ENCODE data around the gene CARMIL1. TPM values are rescaled to one million over a fixed set of nuclear protein-coding genes. Genes with fewer than 3 reads are reported as not detected.

CARMIL1 gene
- total RNA-seq, 1 experiment from 2014 or later, result 23.6 TPM

DNA sequence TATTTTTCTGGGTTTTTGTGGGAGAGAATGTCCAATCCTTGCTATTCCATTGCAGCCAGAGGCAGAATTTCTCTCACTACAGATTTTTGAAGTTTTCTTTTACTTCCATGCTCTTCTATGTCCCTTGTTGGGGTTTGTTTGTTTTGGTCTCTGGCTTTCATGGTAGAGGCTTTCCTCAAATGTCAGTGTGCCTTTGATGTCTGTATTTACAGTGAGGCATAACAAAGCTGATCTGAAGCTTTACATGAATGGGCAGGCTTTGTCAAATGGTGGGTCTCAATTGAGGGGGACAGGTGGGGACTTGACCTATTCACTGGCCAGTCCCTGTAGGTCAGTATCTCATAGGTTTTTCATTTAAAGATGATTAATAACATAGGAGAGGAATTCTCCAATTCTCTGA lies 8.6 kb upstream of the CARMIL1 start:
- H4K5ac ChIP-seq (ENCODE audit: insufficient read length, low read depth, low read length), result no peak overlapping the region
- H4K8ac ChIP-seq (replicated peaks; ENCODE audit: insufficient read length, low read depth, low read length), result no peak overlapping the region
- no peaks in the 10 kb centered on the region for H3K36me3 Mint-ChIP-seq (ENCODE audit: insufficient read depth in 1 of 3, low read depth in 3 of 3)
- no peaks in the 10 kb centered on the region for H3K79me1 ChIP-seq (ENCODE audit: insufficient read depth, low read depth, low read length, poor library complexity, severe bottlenecking)
- no peak overlapping the region for H2BK15ac ChIP-seq (ENCODE audit: low read depth, low read length)
- H3K4me2 ChIP-seq (ENCODE audit: insufficient read depth, insufficient read length, low read length), result no peak overlapping the region
- no peaks in the 10 kb centered on the region for H3K23me2 ChIP-seq (ENCODE audit: insufficient read length, low read depth, low read length, poor library complexity, severe bottlenecking)
- no peaks in the 10 kb centered on the region for H3K27me3 Mint-ChIP-seq (ENCODE audit: low read depth)
- no peaks in the 10 kb centered on the region; the same call in 1 of the 2 replicates for H3K4me1 ChIP-seq (ENCODE audit: insufficient read depth, low read length)
- no peaks in the 10 kb centered on the region for H3K79me2 ChIP-seq (ENCODE audit: insufficient read depth, low read length)
- H3K4ac ChIP-seq (ENCODE audit: low read depth, low read length), result no peak overlapping the region
- H2BK5ac ChIP-seq (ENCODE audit: insufficient read length, low read length), result no peak overlapping the region
- no peak overlapping the region for H3K18ac ChIP-seq (ENCODE audit: insufficient read length, low read depth, low read length)
- no peaks in the 10 kb centered on the region for H4K20me1 ChIP-seq (ENCODE audit: control insufficient read depth, insufficient read depth, insufficient read length)
- H3K27ac Mint-ChIP-seq, result no peak overlapping the region
- H2BK120ac ChIP-seq (ENCODE audit: low read depth, low read length, poor library complexity, severe bottlenecking), result no peak overlapping the region
- TF ChIP-seq, protein P1, sequence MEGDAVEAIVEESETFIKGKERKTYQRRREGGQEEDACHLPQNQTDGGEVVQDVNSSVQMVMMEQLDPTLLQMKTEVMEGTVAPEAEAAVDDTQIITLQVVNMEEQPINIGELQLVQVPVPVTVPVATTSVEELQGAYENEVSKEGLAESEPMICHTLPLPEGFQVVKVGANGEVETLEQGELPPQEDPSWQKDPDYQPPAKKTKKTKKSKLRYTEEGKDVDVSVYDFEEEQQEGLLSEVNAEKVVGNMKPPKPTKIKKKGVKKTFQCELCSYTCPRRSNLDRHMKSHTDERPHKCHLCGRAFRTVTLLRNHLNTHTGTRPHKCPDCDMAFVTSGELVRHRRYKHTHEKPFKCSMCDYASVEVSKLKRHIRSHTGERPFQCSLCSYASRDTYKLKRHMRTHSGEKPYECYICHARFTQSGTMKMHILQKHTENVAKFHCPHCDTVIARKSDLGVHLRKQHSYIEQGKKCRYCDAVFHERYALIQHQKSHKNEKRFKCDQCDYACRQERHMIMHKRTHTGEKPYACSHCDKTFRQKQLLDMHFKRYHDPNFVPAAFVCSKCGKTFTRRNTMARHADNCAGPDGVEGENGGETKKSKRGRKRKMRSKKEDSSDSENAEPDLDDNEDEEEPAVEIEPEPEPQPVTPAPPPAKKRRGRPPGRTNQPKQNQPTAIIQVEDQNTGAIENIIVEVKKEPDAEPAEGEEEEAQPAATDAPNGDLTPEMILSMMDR (conservative IDR thresholded peaks at IDR 0.05), result no peak
- no peak overlapping the region for H3K14ac ChIP-seq (ENCODE audit: insufficient read depth, low read length)
- H3K9me3 Mint-ChIP-seq, result peaks cover 0 to 3% of the 10 kb centered on the region in 2 experiments; a peak in 2 of 5 replicates
- H3K56ac ChIP-seq (ENCODE audit: insufficient read length, low read depth, low read length), result no peak overlapping the region
- DNase-seq, result no peak
- H3K27ac ChIP-seq (ENCODE audit: insufficient read length, low read depth, low read length), result no peak overlapping the region
- no peak overlapping the region for H3K23ac ChIP-seq (ENCODE audit: insufficient read length, low read depth, low read length)
- no peak overlapping the region for H2AFZ ChIP-seq (ENCODE audit: low read length)
- no peak overlapping the region for H2AK5ac ChIP-seq (ENCODE audit: insufficient read length, low read length)
- H4K91ac ChIP-seq (ENCODE audit: insufficient read length, low read depth, low read length), result no peak overlapping the region
- peaks cover 6 to 7% of the 10 kb centered on the region in 2 experiments for H3K4me1 Mint-ChIP-seq
- no peaks in the 10 kb centered on the region for H3K27me3 ChIP-seq (ENCODE audit: insufficient read depth, low read length)
- H2BK20ac ChIP-seq (ENCODE audit: low read depth, low read length, poor library complexity, severe bottlenecking), result no peak overlapping the region
- no peak overlapping the region for H2BK12ac ChIP-seq (ENCODE audit: insufficient read length, low read depth, low read length)
- no peak overlapping the region for H3T11ph ChIP-seq (ENCODE audit: low read length)
- H3K9me3 ChIP-seq (ENCODE audit: control insufficient read depth, low read depth, low read length), result no peaks in the 10 kb centered on the region
- no peak overlapping the region for H3K9ac ChIP-seq (ENCODE audit: extremely low read depth, insufficient read length, low read length)
- no peak overlapping the region for H3K4me3 Mint-ChIP-seq

Measured in H9 (cell line).